Mesothelial cell of epicardium (in vitro differentiated cells): ENCODE data around the gene TULP4. TPM values are rescaled to one million over a fixed set of nuclear protein-coding genes. Genes with fewer than 3 reads are reported as not detected.

Experiments
- DNase-seq, 2 experiments: peaks; one replicate each; pipeline ENCODE4 v3.0.0; 2021; ENCODE audit warnings: low spot score in 2 of 2; ENCODE audit not compliant: unreplicated experiment in 2 of 2
- H3K27ac Mint-ChIP-seq: 2 replicates; pipeline ENCODE4 v1.8.0; 2021; ENCODE audit warnings: mixed read lengths
- H3K27me3 Mint-ChIP-seq: 2 replicates; pipeline ENCODE4 v1.8.0; 2021; ENCODE audit warnings: low read depth, mixed read lengths
- H3K36me3 Mint-ChIP-seq: 2 replicates; pipeline ENCODE4 v1.8.0; 2021; ENCODE audit warnings: mixed read lengths
- H3K4me1 Mint-ChIP-seq: 2 replicates; pipeline ENCODE4 v1.8.0; 2021; ENCODE audit warnings: mixed read lengths
- H3K4me3 Mint-ChIP-seq: 2 replicates; pipeline ENCODE4 v1.8.0; 2021; ENCODE audit warnings: mild to moderate bottlenecking, moderate library complexity, mixed read lengths
- H3K9me3 Mint-ChIP-seq: 2 replicates; pipeline ENCODE4 v1.8.0; 2021; ENCODE audit warnings: mixed read lengths
- total RNA-seq: library from RNA; stranded (reverse); gene quantifications from 3 replicates; pipeline ENCODE4 v1.2.1, GENCODE V29; 2021
- TF ChIP-seq, protein P1 (sequence below): fragments of 200-600 bp; sonication (generic); IDR thresholded peaks from one replicate; pipeline ENCODE4 v1.5.0; 2021; ENCODE audit warnings: antibody characterized with exemption; ENCODE audit not compliant: unreplicated experiment

The TULP4 gene
- total RNA-seq, 1 donor from 2014 or later = 135 TPM

DNA sequence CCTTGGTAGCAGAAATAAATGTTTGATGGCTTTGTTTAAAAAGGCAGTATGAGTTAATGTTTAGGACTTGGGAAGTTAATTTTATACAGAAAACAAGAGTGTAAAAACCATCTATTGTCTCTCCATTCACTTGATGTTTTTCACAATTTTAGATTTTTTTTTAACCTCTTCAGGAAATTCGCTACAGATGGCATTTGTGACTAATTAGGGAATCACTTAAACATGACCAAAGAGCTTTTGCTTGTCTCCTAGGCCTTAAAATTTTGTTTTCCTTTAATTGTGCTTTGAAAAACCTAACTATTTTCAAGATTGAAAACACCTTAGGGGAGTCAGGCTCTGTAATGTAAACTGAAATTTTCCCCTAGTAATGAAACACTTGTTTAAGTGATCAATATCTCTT, 17.3 kb downstream of the TULP4 start:
- Mint-ChIP-seq H3K9me3 (peaks cover 27% of the 10 kb centered on the region), H3K27me3 (no peaks in the 10 kb centered on the region), H3K4me3 (no peak overlapping the region), H3K36me3 (peaks cover 39% of the 10 kb centered on the region), H3K27ac (no peak overlapping the region), H3K4me1 (peaks cover 6% of the 10 kb centered on the region)
- TF ChIP-seq, protein P1, sequence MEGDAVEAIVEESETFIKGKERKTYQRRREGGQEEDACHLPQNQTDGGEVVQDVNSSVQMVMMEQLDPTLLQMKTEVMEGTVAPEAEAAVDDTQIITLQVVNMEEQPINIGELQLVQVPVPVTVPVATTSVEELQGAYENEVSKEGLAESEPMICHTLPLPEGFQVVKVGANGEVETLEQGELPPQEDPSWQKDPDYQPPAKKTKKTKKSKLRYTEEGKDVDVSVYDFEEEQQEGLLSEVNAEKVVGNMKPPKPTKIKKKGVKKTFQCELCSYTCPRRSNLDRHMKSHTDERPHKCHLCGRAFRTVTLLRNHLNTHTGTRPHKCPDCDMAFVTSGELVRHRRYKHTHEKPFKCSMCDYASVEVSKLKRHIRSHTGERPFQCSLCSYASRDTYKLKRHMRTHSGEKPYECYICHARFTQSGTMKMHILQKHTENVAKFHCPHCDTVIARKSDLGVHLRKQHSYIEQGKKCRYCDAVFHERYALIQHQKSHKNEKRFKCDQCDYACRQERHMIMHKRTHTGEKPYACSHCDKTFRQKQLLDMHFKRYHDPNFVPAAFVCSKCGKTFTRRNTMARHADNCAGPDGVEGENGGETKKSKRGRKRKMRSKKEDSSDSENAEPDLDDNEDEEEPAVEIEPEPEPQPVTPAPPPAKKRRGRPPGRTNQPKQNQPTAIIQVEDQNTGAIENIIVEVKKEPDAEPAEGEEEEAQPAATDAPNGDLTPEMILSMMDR = no peak
- no peak for DNase-seq

DNA sequence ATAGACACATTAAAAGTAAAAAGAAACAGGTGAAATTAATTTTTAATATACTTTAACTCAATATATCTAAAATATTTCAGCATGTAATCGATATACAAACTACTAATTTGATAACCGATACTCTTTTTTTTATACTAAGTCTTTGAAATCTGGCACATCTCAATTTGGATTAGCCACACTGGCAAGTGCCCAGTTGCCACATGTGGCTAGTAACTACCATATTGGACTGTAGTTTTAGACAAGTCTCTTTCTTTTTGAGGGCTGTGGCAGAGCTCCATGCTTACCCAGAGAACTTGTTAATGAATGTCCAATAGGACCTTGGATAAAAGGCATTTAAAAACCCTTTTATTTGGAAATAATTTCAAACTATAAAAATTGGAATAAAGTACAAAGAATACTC, 17.8 kb downstream of the TULP4 start:
- Mint-ChIP-seq H3K9me3 (peaks cover 27% of the 10 kb centered on the region), H3K27ac (no peak overlapping the region), H3K27me3 (no peaks in the 10 kb centered on the region), H3K36me3 (peaks cover 36% of the 10 kb centered on the region), H3K4me1 (peaks cover 6% of the 10 kb centered on the region), H3K4me3 (no peak overlapping the region)
- DNase-seq = no peak
- TF ChIP-seq, protein P1 = no peak

DNA sequence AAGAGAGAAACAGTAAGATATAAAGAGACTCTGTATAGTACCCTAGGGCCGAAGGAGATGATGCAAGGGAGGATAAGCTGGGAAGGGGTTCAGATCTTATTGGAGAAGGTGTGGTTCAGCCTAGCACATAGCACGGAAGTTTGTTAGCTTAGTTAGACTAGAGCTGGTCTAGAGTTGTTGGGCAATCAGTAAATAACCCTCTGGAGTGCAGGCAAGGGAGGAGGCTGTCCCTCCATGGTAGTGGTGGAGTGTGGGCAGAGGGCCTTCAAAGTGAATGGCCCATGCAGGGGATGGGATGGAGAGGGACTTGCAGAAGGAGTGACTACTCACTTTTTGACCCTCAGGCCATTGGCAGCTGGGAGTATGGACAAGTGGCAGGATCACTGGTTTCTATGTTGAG, 20.0 kb downstream of the TULP4 start:
- no peak for DNase-seq
- Mint-ChIP-seq H3K4me3 (no peak overlapping the region), H3K4me1 (peaks cover 6% of the 10 kb centered on the region), H3K27me3 (no peaks in the 10 kb centered on the region), H3K27ac (no peak overlapping the region), H3K9me3 (peaks cover 19% of the 10 kb centered on the region), H3K36me3 (peaks cover 33% of the 10 kb centered on the region)
- TF ChIP-seq, protein P1 = no peak

DNA sequence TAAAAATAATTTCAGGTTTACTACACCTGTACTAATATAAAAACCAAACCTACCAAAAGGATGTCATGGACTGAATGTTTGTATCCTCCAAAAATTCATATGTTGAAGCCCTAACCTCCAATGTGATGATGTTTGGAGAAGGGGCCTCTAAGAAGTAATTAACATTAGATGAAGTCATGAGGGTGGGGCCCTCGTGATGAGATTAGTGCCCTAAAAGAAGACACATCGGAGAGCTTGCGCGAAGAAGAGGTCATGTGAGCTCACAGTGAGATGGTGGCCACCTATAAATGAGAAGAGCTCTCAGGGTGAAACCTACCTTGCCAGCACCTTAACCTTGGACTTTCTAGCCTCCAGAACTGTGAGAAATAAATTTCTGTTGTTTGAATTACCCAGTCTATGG, 20.8 kb downstream of the TULP4 start:
- TF ChIP-seq, protein P1 = no peak

DNA sequence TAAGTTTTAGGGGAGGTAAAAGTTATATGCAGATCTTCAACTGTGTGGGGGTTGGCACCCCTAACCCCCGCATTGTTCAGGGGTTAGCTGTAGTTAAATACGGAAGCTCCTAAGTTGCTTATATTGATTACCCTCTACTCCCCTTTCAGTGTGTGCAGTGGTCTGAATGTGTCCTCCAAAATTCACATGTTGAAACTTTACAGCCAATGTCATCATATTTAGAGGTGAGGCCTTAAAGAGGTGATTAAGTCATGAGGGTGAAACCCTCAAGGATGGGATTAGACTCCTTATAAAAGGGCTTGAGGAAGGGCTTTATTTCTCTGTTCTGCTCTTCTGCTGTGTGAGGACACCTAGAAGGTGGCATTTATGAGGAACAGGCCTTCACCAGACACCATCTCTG, 22.3 kb downstream of the TULP4 start:
- H3K4me1 Mint-ChIP-seq = no peaks in the 10 kb centered on the region
- peaks cover 53% of the 10 kb centered on the region for H3K36me3 Mint-ChIP-seq
- no peak for DNase-seq
- H3K9me3 Mint-ChIP-seq = peaks cover 35% of the 10 kb centered on the region
- H3K4me3 Mint-ChIP-seq = no peak overlapping the region
- no peak overlapping the region for H3K27ac Mint-ChIP-seq
- no peaks in the 10 kb centered on the region for H3K27me3 Mint-ChIP-seq
- TF ChIP-seq, protein P1 = no peak

More for the DNA sequence above, 20.8 kb downstream of the TULP4 start:
- Mint-ChIP-seq H3K36me3 (peaks cover 42% of the 10 kb centered on the region), H3K27ac (no peak overlapping the region), H3K4me1 (peaks cover 2% of the 10 kb centered on the region), H3K27me3 (no peaks in the 10 kb centered on the region), H3K9me3 (peaks cover 23% of the 10 kb centered on the region), H3K4me3 (no peak overlapping the region)
- no peak for DNase-seq

DNA sequence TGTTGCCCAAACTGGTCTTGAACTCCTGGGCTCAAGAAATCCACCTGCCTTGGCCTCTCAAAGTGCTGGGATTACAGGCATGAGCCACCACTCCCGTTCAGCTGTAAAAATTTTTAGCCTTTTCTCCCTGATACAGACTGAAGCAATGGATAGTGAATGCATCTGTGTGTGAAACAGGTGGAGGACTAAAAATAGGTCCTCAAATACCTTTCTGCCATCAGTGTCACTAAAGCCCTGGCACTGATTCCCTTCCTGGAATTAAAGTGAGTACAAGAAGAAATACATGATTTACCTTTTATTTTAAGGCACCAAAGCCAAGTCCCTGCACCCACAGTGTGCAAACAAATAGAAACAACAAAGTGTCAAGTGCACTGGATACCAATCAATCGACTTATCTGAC, 25.1 kb downstream of the TULP4 start:
- TF ChIP-seq, protein P1 = no peak
- DNase-seq = no peak
- Mint-ChIP-seq H3K9me3 (peaks cover 47% of the 10 kb centered on the region), H3K27me3 (no peaks in the 10 kb centered on the region), H3K36me3 (peaks cover 65% of the 10 kb centered on the region), H3K4me1 (no peaks in the 10 kb centered on the region), H3K27ac (no peak overlapping the region), H3K4me3 (no peak overlapping the region)
